ENCODE measurements around the gene NRG3. TPM values are rescaled to one million over a fixed set of nuclear protein-coding genes. Genes with fewer than 3 reads are reported as not detected.

Gene NRG3
- total RNA-seq, 1 donor from 2014 or later: 0.74 TPM

GRCh38 chr10:82318534-82318933, 443.5 kb downstream of the NRG3 start:
- no peak overlapping the region for H3K27ac Mint-ChIP-seq
- H3K36me3 Mint-ChIP-seq: no peaks in the 10 kb centered on the region
- peaks cover 19% of the 10 kb centered on the region for H3K27me3 Mint-ChIP-seq (ENCODE audit: low read depth)
- no peaks in the 10 kb centered on the region for H3K9me3 Mint-ChIP-seq
- no peaks in the 10 kb centered on the region for H3K4me1 Mint-ChIP-seq
- TF ChIP-seq CTCF (IDR thresholded peaks at IDR 0.05; ENCODE audit: unreplicated experiment): no peak
- DNase-seq (ENCODE audit: low spot score in 2 of 2, unreplicated experiment in 2 of 2): no peak
- no peak overlapping the region for H3K4me3 Mint-ChIP-seq

- no peak for DNase-seq (ENCODE audit: low spot score in 2 of 2, unreplicated experiment in 2 of 2)
- H3K27me3 Mint-ChIP-seq (ENCODE audit: low read depth): peaks cover 19% of the 10 kb centered on the region
- no peak overlapping the region for H3K27ac Mint-ChIP-seq
- TF ChIP-seq CTCF (IDR thresholded peaks at IDR 0.05; ENCODE audit: unreplicated experiment): no peak
- H3K4me3 Mint-ChIP-seq: no peak overlapping the region
- H3K36me3 Mint-ChIP-seq: no peaks in the 10 kb centered on the region
- H3K9me3 Mint-ChIP-seq: no peaks in the 10 kb centered on the region
- no peaks in the 10 kb centered on the region for H3K4me1 Mint-ChIP-seq
Measured at GRCh38 chr10:82319074-82319473, 444.1 kb downstream of the NRG3 start.

- H3K9me3 Mint-ChIP-seq: no peaks in the 10 kb centered on the region
- no peak for DNase-seq (ENCODE audit: low spot score in 2 of 2, unreplicated experiment in 2 of 2)
Measured at GRCh38 chr10:82319562-82319961, 444.6 kb downstream of the NRG3 start.

GRCh38 chr10:82321724-82322123, 446.7 kb downstream of the NRG3 start:
- Mint-ChIP-seq H3K9me3 (no peaks in the 10 kb centered on the region), H3K4me1 (no peaks in the 10 kb centered on the region), H3K27ac (no peak overlapping the region), H3K36me3 (no peaks in the 10 kb centered on the region), H3K4me3 (no peak overlapping the region), H3K27me3 (ENCODE audit: low read depth) (peaks cover 24% of the 10 kb centered on the region)
- DNase-seq (ENCODE audit: low spot score in 2 of 2, unreplicated experiment in 2 of 2): no peak
- no peak for TF ChIP-seq CTCF (IDR thresholded peaks at IDR 0.05; ENCODE audit: unreplicated experiment)

More at GRCh38 chr10:82319562-82319961, 444.6 kb downstream of the NRG3 start:
- no peaks in the 10 kb centered on the region for H3K36me3 Mint-ChIP-seq
- H3K27ac Mint-ChIP-seq: no peak overlapping the region
- TF ChIP-seq CTCF (IDR thresholded peaks at IDR 0.05; ENCODE audit: unreplicated experiment): no peak
- H3K27me3 Mint-ChIP-seq (ENCODE audit: low read depth): peaks cover 19% of the 10 kb centered on the region
- H3K4me3 Mint-ChIP-seq: no peak overlapping the region
- no peaks in the 10 kb centered on the region for H3K4me1 Mint-ChIP-seq

- peaks cover 4% of the 10 kb centered on the region for H3K27me3 Mint-ChIP-seq (ENCODE audit: low read depth)
- H3K27ac Mint-ChIP-seq: no peak overlapping the region
- no peaks in the 10 kb centered on the region for H3K9me3 Mint-ChIP-seq
- DNase-seq (ENCODE audit: low spot score in 2 of 2, unreplicated experiment in 2 of 2): no peak
- TF ChIP-seq CTCF (IDR thresholded peaks at IDR 0.05; ENCODE audit: unreplicated experiment): no peak
- H3K36me3 Mint-ChIP-seq: no peaks in the 10 kb centered on the region
- no peaks in the 10 kb centered on the region for H3K4me1 Mint-ChIP-seq
- H3K4me3 Mint-ChIP-seq: no peak overlapping the region
Measured at GRCh38 chr10:82331716-82332115, 456.7 kb downstream of the NRG3 start.

- Mint-ChIP-seq H3K4me3 (no peak overlapping the region), H3K27me3 (ENCODE audit: low read depth) (peaks cover 3% of the 10 kb centered on the region), H3K36me3 (no peaks in the 10 kb centered on the region), H3K4me1 (no peaks in the 10 kb centered on the region), H3K9me3 (no peaks in the 10 kb centered on the region), H3K27ac (no peak overlapping the region)
- DNase-seq (ENCODE audit: low spot score in 2 of 2, unreplicated experiment in 2 of 2): no peak
- no peak for TF ChIP-seq CTCF (IDR thresholded peaks at IDR 0.05; ENCODE audit: unreplicated experiment)
Measured at GRCh38 chr10:82335831-82336230, 460.8 kb downstream of the NRG3 start.

Measured in mesothelial cell of epicardium (in vitro differentiated cells).